ENCODE measurements around the gene TIMP3.

DNA sequence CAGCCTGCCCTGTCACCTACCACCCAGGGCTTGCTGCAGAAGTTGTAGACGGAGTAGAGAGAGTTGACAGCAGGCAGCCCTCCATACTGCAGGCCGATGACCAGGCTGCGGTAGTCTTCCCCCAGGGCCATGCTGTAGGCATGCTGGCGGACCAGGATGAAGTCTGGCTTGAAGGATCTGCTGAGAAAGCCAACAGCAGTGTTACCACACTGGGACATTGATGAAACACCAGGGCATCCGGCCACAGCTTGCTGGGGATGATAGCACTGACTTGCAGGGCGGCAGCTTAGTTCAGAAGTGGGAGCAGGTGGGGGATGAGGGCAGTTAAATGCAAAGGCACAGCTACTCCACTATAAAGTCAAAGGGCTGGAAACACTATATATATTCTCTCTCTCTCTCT lies 67.4 kb downstream of the TIMP3 start:
- TF ChIP-seq POLR2AphosphoS5 (IDR thresholded peaks at IDR 0.05; ENCODE audit: insufficient read depth, low read depth, low read length) (no peak), CTCF (IDR thresholded peaks at IDR 0.05; ENCODE audit: extremely low read depth in 1 of 2, insufficient read depth in 1 of 2, low read depth in 1 of 2, low read length in 2 of 2) (no peak), POLR2A (IDR thresholded peaks at IDR 0.05; ENCODE audit: low read depth, low read length) (no peak), EZH2 (IDR thresholded peaks at IDR 0.05; ENCODE audit: borderline replicate concordance, low read depth, low read length, severe bottlenecking) (no peak), FOS (IDR thresholded peaks at IDR 0.05; ENCODE audit: borderline replicate concordance, insufficient read depth, low read length) (no peak), JUN (IDR thresholded peaks at IDR 0.05; ENCODE audit: borderline replicate concordance, insufficient read depth, insufficient read length, low read depth) (no peak), MYC (IDR thresholded peaks at IDR 0.05; ENCODE audit: low read depth, low read length) (no peak), GATA2 (IDR thresholded peaks at IDR 0.05; ENCODE audit: insufficient read depth, insufficient read length, low read depth, low read length) (no peak)
- TF ChIP-seq, protein P1, sequence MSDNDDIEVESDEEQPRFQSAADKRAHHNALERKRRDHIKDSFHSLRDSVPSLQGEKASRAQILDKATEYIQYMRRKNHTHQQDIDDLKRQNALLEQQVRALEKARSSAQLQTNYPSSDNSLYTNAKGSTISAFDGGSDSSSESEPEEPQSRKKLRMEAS (IDR thresholded peaks at IDR 0.05; ENCODE audit: insufficient read depth, insufficient read length): no peak
